NCI-H82 (cell line): ENCODE data around the gene FRG2C.
"Not testable (repeated sequence)": the region's sequence is repeated elsewhere in the genome, so short reads cannot be mapped to it uniquely, and the experiment has no call there.

Source experiments
- DNase-seq: peaks from one replicate; lab custom pipeline; 2025; lab: John Stamatoyannopoulos, UW

The FRG2C gene

GRCh38 chr3:75664028-75664427 is at the start of gene FRG2C:
FRG2C (plus strand) TSS chr3:75664328; CDS start chr3:75664380, 52 bp downstream.
- DNase-seq, result not testable (repeated sequence)

GRCh38 chr3:75618666-75619305 is 45.3 kb upstream of the FRG2C start:
- DNase-seq, result not testable (repeated sequence)

DNA sequence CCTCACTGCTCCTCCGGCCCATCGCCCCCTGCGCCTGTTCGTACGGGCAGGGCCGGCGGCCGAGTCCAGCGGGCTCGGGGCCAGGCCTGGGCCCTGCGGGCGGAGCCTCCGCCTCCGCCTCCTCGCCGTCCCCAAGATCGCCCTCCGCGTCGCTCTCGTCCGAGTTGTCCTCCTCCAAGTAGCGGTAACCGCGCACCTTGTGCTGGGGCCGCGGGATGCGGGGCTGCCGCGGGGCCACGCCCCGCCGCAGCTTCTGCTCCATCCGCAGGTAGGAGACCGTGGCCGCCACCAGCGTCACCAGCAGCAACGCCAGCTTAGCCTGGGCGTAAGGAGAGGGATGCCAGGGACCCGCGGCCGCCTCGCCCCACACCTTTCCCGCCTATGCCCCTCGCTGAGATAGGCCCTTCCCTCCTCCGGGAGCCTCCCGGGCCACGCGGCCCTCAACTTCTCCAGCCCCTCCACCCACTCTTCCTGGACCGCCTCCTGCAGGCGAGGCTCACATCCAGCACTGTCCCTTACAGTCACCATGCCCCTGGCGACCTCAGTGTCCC is 44.6 kb upstream of the FRG2C start:
- DNase-seq, result not testable (repeated sequence)

DNA sequence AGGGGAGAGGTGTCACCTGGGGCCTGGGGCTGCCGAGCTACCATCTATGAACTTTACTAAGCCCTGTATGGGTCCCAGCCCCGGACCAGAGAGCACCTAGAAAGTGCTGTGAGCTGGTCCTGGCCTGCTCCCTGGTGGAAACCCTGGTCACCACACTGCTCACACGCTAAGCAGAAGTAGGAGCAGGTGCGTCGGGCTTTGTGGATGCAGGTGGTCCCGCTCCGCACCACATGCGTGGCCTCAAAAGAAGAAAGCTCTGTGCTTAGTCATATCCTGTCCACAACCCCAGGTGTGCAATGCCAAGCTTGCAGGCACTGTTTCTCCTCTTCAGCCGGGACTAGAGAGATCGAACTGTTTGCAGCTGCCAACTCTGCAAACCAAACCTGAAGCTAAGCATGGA is 42.4 kb upstream of the FRG2C start:
- peak; percentile 2 for DNase-seq

- DNase-seq, result not testable (repeated sequence)
Measured at GRCh38 chr3:75623656-75624055, 40.5 kb upstream of the FRG2C start.

DNA sequence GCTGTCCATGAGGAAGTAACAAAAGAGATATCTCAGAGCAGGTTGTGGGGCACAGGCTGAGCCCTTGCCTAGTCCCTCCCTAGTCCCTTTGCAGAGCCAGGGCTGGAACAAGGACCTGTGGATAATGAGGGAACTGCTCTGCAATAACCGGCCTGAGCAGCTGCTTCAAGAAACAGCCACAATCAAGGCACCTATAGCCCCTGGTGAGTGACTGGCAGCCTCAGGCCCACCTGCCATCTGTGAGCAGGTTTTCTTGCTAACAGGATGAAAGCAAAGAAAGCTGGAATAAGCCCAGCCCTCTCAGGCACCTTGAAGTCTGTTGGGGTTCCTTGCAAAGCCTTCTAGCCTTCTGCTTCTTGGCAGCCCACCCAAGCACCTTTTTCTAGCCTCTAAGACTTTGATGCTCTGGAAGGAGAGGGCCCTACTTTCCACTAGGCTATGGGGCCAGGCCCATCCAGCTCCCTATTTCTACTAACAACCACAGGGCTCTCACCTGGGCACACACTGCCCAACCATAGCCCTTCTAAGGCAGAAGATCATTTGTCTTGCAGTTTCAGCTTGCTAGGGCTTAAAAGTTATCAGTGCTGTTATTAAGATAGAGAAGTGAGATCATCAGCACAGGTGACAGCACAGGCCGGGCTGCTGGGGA is 33.1 kb upstream of the FRG2C start:
- DNase-seq, result not testable (repeated sequence)

DNA sequence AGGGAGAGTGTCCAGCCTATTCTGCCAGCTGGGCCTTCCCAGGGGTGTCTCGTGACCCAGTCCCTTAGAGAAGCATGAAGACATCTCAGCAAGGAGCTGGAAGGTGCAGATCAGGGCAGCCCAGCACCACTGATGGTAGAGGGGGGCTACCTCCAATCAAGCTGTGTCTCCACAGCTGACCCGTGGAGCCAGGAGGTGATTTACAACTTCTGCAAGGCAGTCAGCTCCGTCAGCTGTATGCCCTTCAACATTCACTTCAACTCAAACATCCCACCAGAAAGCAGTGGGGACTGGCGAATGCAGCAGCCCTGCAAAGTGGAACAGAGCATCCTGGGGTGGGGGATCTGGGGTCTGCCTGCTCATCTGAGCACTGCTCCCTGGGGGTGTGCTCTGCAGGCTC is 32.6 kb upstream of the FRG2C start:
- DNase-seq, result no peak

GRCh38 chr3:75638947-75639346 is 25.2 kb upstream of the FRG2C start:
- DNase-seq, result not testable (repeated sequence)

GRCh38 chr3:75641107-75641517 is 23.0 kb upstream of the FRG2C start:
- not testable (repeated sequence) for DNase-seq

DNA sequence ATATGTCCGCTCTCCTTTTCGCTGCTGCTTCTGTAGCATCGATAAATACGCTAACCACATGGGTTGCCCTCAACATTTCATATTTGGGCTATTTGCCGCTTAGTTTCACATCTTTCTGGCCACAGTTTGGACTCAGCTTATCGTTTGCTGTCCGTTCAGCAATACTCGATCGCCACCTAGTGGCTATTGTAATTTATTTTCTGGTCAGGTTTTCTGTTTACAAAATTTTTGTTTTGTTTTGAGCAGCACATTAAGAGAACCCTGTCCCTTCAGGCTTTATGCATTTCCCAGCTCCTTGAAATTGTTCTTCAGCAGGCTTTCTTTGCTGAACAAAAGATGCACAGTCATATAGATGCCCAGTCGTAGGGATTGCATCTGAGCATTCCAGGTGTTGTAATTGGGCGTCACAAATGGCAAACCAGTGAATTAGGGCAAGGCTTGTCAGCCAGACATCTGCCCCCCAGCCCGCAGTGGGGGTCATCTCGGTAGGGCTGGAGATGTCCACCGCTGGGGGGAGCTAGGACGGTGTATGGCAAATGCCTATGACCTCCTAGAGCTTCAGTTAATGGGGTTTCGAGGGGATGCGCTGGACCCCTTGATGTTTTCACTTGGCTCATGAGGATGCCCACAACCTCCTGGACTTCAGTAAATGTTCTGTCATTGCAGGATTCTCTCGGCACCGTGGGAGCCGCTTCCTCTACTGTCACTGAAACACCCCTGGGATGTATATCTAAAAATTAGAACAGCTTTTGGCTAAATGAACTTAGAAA is 20.9 kb upstream of the FRG2C start:
- not testable (repeated sequence) for DNase-seq

DNA sequence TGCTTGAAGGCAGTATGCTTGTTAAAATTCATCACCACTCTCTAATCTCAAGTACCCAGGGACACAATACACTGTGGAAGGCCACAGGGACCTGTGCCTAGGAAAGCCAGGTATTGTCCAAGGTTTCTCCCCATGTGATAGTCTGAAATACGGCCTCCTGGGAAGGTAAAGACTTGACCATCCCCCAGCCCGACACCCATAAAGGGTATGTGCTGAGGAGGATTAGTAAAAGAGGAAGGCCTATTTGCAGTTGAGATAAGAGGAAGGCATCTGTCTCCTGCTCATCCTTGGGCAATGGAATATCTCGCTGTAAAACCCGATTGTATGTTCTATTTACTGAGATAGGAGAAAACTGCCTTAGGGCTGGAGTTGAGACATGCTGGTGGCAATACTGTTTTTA is 18.6 kb upstream of the FRG2C start:
- not testable (repeated sequence) for DNase-seq

DNA sequence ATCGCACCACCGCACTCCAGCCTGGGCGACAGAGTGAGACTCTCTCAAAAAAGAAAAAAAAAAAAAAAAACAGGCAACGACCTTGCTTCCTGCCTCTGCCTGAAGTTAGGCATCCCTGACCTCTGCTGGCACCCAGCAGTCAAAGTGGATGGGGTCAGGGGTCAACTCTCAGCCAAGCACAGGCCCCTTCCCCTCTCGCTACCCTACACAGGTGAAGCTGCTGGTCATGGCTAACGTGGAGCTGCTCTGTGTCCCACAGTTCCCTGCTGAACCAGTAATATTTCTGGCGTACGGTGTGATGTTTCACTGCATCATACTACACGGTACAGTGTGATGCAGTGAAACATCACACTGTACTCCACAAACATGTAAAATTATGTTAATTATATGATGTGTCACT is 13.9 kb upstream of the FRG2C start:
- DNase-seq, result no peak

DNA sequence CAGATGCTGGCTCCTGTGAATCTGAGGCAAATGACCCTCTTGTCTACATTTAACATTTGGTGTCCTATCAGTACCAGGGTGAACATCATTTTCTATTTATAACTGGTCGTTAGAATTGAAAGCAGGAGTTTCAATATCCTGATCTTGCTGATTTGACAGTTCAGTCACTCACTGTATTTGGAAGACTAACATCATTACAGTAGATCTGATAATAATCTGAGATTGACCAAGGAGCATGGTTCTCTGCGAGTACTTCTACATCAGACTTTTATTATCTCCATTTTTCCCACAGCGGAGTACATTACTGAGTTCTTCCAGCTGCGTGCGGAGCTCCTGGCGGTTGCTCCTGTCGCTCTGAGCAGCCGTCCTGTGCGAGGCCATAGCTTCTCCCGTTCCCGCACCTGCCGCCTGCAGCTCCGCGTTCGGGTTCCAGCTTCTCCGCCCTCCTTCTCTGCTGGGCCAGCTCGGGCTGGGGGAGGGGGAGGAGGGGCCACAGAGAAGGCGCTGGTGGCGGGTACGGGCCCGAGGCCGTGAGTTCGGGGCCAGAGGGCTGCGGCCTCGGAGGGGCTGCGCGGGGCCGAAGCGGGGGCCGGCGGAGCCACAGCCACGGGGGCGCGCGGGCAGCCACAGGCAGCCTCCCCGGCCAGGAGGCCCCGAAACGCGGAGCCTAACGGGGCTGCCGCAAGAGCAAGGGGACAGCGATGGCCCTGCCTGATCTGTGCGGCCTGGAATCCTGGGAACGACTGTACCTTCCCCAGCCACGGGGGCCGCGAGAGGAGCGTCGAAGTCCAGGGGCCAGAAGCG is 8.8 kb upstream of the FRG2C start:
- not testable (repeated sequence) for DNase-seq

DNA sequence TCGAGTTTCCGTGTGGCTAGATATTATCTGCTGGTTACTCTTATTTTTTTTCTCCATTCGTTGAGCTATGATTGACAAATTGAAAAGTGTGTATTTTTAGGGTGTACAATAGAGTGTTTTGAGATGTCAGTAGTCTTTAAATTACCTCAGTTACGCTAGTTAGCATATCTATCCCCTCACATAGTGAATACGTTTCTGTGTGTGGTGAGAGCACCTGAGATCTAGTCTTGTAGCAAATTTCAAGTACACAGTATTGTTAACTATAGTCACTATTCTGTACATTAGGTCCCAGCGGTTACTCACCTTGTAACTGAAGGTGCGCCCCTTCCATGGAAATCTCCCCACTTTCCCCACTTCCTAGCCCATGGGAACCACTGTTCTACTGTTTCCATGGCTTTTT is 8.2 kb upstream of the FRG2C start:
- DNase-seq, result not testable (repeated sequence)

- not testable (repeated sequence) for DNase-seq
Measured at GRCh38 chr3:75658411-75659107, 5.6 kb upstream of the FRG2C start.

DNA sequence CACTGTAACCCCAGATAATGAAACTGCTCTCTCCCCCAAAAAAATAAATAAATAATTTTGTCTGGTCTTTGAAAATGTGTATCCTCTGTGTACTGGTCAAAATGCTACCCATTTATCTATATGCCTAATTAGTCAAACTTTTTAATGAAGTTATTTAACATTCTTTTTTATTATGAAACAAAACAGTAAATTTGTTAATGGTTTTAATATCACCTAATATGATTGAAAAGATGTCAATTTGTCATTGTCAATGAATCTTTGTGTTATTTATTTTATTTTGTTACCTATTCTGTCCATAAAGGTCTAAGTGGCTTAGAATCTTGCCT is 5.1 kb upstream of the FRG2C start:
- DNase-seq, result not testable (repeated sequence)

DNA sequence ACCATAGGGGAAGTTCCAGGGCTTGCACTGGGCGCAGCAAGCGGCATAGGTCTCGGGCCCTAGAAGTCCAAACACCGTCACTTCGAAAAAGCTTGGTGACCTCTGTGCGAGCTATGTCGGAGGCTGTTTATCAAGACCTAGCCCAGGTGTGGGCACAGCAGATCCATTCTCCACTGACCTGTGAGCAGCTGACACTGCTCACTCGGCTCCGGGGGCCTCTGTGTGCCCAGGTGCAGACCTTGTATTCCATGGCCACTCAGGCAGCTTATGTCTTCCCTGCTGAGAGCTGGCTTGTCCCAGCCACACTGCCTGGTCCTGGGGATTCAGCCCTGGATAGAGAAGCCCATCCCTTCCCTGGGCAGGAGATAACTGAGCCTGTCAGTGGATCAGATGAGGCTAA is 1.5 kb downstream of the FRG2C start:
- DNase-seq, result not testable (repeated sequence)

DNA sequence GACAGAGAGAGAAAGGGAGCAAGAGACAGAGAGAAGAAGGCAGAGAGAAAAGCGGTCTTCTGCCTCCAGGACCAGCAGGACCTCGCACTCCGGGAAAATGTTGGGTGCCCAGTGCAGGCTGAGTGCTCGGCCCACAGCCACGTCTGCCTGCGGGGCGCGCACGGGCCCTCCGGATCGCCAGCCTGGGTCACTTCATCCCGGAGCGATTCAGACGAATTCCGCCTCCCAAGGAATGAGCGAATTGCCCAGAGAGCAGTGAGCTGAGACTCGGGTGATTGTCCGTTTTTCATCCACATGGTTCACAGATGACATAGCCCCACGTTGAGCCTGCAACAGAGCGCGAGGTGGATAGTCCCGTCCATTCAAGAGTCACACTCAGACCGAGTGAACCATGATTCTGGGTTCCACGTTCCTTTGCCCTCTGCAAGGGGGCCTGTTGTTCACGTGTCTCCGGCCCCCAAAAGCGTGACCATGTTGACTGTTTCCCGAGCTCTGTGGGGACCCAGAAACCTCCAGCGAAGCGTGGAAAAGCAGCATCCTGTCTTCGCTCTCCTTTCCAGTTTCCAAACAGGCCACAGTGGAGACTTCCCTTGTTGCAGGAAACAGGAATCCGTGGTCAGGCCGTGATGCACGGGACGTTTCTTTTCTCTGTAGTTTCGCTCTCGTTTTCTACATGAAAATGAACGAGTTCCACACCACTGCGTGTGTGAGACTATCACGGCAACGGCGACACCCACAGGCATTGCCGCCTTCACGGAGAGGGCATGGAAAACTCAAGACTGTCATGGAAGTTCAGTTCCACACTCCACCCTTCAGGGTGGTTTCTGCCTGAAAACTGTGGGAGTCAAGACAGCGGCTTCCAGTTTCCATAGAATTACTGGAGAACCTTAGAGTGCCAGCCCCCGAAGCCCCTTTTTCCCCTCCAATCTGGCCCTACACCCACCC is 3.9 kb downstream of the FRG2C start:
- not testable (repeated sequence) for DNase-seq

DNA sequence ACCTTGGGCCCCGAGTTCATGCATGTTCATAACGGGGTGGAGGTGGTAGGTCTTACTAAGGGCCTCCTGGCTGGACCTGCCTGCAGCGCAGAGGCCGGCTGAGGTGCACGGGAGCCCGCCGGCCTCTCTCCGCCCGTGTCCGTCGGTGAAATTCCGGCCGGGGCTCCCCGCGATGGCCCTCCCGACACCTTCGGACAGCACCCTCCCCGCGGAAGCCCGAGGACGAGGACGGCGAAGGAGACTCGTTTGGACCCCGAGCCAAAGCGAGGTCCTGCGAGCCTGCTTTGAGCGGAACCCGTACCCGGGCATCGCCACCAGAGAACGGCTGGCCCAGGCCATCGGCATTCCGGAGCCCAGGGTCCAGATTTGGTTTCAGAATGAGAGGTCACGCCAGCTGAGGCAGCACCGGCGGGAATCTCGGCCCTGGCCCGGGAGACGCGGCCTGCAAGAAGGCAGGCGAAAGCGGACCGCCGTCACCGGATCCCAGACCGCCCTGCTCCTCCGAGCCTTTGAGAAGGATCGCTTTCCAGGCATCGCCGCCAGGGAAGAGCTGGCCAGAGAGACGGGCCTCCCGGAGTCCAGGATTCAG is 4.7 kb downstream of the FRG2C start:
- not testable (repeated sequence) for DNase-seq
